HL-60 (cell line): ENCODE results near the gene EVA1C.

Source experiments
- CTCF ChIP-seq: IDR thresholded peaks from one replicate; pipeline ENCODE4 v1.5.1; 2011; ENCODE audit warnings: low read length, control low read depth, inconsistent platforms; ENCODE audit not compliant: insufficient read depth
- GABPA ChIP-seq: IDR thresholded peaks from 2 replicates; pipeline ENCODE4 v1.6.1; 2012; ENCODE audit warnings: low read depth
- POLR2AphosphoS5 ChIP-seq: IDR thresholded peaks from 2 replicates; pipeline ENCODE4 v1.6.1; 2012; ENCODE audit warnings: low read depth

- TF ChIP-seq POLR2AphosphoS5 (no peak), GABPA (no peak), CTCF (no peak)
Observed at GRCh38 chr21:32418146-32418545, 5.6 kb downstream of the EVA1C start.
